ENCODE data around the gene MOV10.
"Not testable (repeated sequence)": the region's sequence is repeated elsewhere in the genome, so short reads cannot be mapped to it uniquely, and the experiment has no call there.

Gene MOV10

DNA sequence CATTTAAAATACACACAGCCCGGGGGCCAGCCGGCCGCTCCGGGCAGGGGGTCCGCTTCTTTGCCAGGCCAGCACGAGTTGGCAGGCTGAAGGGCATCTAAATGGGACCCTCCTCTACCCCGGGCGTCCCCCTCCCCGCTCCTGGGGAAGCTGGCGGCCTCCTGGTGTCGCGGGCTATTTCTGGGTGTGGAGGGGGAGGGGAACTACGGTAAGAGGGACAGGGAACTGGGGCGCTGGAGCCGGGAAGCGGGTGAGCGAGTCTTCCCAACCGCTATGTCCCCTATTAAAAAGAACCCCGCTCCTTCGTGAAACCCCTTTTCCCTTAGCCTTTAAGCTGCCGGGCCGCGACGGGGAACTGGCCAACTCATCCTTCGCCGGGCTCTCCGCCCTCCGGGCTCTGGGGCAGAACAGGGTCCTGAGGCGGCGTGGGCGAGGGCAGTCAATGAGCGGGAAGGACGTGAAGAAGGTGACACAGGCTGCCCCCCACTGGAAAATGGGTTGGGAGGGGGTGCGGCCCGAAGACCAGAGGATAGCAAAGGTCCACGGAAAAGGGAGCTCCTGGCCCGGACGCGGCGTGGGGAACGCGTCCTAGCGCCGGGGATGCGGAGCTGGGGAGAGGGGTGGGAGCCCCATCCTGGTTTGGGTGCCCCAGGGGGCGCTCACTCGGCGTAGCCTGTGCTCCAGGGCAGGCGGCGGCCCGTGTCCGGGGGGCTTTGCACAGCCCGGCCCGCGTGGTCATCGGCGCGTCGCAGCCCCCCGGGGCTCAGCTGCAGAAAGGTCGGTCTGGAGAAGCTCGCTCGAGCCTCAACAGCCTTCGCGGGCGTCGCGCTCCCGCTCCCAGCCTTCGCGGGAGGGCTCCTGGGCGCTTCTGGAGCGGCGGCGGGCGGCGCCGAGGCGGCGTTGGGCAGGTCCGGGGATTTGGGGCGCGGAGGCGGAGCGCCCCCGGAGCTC is 40.1 kb downstream of the MOV10 start:
- DNase-seq, result no peak

GRCh38 chr1:112715264-112716053 is 41.0 kb downstream of the MOV10 start, which contains the start of gene PPM1J:
TSS of gene PPM1J (minus strand) at chr1:112715332. CDS start at chr1:112715301, 31 bp downstream.
- DNase-seq, result no peak

- peak; percentile 85 for DNase-seq
Measured at GRCh38 chr1:112716133-112716720, 41.8 kb downstream of the MOV10 start.

GRCh38 chr1:112717263-112717873 is 42.9 kb downstream of the MOV10 start:
- no peak for DNase-seq

DNA sequence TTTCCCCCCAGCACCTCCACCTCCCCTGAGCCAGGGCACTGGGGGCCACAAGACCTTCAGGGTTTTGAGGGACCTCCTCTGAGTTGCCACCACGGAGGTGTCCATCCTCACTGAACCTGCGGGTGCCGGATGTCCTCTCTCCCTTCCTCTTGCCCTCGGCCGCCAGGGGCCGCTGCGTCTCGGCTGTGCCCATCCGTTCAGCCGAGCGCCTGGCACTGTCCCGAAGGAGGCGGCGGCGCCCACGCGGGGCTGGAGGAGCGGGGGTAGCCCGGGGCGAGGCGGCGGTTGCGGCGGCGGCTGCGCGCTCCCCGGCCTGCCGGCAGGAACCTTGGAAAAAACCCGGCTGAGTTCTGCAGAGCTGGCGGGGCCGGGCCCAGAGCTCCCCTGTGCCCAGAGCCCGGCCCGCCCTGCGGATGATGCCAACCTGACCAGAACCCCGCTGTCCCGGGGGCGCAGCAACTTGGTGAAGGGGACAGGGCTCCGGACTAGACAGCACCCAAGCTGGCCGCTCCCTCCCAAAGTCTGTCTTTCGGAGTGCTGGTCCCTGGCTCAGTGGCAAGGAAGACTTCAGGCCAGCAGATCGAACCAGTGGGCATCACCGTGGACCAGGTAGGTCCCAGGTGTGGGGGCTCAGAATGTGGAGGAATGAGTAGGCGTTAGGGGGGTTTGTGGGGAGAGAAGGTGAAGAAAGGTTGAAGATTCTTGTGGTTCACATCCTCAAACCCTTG is 44.4 kb downstream of the MOV10 start:
- DNase-seq, result peak; percentile 40

DNA sequence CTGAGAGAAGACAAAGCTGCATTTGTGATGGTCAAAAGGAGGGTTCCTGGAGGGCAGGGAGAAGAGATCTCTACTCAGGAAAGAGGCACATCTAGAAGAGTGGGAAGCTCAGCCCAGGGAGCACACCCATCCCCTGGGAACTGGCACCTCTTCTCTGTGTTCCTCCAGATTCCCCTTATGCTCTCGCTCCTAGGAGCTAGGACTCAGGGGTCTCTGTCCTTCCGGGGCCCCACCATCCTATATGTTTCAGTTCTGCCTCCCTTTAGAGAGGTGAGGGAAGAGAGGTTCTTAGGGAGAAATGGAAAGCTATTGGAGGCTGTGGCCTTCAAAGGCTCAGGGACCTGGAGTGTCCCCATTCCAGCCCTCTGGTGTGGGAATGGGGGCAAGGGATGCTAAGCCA is 45.2 kb downstream of the MOV10 start:
- no peak for DNase-seq

DNA sequence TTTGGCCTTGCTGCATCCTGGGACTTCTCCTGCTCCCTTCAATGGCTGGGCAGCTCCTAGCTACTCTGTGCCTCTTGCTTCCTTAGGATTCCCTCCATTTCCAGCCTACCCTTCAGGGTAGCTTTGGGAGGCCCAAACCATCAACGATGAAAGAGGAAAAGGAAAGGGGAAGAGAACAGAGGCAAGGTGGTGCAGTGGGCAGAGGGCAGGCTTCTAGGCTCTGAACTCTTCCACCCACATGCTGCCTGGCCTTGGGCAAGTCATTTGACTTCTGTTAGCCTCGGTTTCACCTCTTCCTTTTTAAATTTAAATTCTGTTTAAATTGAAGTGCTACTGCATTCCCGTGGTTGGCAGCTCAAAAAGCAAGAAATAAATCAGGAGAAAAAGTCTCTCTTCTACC is 46.3 kb downstream of the MOV10 start:
- no peak for DNase-seq

DNA sequence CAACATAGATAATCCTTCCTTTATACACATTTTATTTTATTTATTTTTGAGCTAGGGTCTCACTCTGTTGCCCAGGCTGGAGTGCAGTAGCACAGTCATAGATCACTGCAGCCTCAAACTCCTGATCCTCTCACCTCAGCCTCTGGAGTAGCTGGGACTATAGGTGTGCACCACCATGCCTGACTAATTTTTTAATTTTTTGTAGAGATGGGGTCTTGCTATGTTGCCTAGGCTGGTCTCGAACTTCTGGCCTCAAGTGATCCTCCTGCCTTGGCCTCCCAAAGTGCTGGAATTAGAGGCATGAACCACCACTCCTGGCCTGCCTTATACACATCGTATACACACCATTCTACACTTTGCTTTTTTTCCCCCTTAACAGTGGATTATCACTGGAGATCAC is 46.8 kb downstream of the MOV10 start:
- DNase-seq, result not testable (repeated sequence)

GRCh38 chr1:112721966-112722524 is 47.6 kb downstream of the MOV10 start:
- DNase-seq, result no peak

DNA sequence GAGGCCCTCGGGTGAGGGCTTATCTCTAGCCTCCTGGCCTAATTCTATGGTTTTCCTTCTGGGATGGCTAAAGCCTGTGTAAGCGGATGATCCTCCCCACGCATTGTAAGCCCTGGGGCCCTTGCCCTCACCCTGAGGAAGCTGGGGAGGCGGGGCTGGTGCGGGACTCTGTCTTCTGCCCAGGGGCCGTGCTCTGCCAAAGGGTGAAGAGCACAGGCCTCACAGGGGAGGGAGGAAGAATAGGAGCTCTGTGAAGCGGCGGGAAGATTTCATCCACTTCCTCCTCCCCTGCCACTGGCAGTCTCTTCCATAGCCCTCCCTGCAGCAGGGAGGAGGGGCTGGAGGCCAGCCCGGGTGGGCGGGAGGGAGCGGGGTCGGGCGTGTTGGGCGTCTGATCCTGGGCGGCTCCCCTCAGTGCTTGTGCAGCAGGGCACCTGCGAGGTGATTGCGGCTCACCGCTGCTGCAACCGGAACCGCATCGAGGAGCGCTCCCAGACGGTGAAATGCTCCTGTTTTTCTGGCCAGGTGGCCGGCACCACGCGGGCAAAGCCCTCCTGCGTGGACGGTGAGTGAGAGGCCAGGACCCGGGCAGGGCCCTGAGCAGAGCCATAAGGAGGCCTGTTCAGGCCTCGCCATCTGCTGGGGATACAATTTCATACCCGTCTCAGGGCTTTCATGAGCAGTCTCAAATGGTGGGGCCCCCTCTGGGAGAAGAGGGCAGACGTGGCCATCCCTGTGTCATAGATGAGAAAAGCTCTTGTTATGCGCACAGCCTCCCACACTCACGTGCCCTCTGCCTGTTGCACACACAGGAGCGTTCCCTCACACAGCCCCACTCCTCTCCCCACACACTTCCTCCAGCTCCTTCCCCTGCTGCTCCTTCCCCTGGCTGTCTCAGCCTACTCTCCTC is 48.4 kb downstream of the MOV10 start:
- DNase-seq, result no peak

DNA sequence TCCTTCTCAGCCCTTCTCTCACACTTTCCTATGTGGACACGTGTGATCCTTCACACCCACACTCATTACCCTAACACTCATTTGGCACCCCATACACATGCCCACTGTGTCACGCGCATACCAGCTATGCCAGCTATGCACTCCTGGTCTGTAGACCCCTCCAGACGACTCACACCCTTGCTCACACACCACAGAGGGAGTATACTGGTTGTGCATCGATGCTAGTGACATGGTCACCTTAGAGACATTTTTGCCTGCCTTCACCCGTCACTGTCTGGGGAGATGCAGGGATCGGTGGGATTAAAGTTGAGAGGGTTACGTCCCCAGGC is 49.0 kb downstream of the MOV10 start:
- no peak for DNase-seq

DNA sequence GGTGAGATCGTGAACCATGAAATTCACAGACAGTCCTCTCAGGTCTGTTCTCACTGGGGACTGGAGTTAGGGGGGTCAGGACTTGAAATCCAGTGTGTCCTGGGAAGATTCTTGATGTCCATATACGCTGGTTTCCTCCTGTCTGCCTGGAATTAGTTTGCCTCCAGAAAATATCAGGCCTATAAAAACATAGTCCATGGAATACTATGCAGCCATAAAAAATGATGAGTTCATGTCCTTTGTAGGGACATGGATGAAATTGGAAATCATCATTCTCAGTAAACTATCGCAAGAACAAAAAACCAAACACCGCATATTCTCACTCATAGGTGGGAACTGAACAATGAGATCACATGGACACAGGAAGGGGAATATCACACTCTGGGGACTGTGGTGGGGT is 49.8 kb downstream of the MOV10 start:
- not testable (repeated sequence) for DNase-seq

GRCh38 chr1:112727716-112728115 is 53.3 kb downstream of the MOV10 start:
- DNase-seq, result no peak

GRCh38 chr1:112728306-112728971 is 54.0 kb downstream of the MOV10 start:
- DNase-seq, result not testable (repeated sequence)

GRCh38 chr1:112729011-112729410 is 54.6 kb downstream of the MOV10 start:
- DNase-seq, result not testable (repeated sequence)

DNA sequence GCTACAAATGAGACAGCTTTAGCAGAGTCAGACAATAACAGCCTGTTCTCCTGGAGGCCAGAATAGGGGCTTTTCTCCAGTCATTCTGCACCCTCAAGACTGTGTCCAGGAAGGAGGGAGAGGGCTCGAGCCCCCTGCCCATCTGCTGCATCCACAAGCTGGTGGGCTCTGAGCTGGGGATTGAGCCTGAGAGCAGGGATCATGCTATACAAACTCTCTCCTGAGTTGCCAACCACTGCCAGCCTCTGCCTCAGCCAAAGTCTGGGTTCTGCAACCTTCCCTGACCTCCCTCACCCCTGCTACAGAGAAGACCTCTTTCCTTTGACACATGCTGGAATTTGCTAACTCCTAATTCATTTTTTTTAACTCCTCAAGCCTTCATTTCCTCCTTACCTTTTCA is 55.5 kb downstream of the MOV10 start:
- no peak for DNase-seq

DNA sequence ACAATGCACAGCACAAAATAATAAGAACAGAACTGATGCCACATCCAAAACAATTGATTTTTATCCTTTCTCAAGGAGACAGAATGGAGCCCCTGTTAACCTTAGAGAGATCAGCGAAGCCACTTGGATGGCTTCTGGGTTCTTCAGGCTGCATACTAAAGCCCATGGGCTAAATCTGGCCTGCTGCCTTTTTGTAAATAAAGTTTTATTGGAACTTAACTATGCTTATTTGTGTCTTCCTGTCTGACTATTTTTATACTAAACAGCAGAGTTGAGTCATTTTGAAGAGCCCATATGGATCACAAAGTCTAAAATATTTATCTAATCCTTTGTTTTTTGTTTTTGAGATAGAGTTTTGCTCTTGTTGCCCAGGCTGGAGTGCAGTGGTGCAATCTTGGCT is 57.0 kb downstream of the MOV10 start:
- DNase-seq, result no peak

DNA sequence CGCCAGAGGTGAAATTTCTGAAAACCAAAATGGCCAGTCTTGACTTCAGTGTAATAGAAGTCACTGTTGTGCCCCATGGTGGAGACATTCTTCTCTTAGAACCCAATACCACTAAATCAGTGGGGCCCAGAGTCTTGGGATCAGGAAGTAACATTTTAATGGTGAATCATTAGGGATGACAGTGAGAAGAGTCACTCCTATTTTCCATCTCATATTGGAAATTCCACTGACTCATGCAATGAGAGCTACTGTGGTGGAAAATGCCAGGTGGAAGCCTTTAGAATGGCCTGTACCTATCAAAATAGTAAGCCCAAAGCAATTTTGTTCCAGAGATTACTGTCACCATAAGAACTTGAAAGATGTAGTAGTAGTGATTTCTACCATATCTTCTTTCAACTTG is 61.3 kb downstream of the MOV10 start:
- no peak for DNase-seq

DNA sequence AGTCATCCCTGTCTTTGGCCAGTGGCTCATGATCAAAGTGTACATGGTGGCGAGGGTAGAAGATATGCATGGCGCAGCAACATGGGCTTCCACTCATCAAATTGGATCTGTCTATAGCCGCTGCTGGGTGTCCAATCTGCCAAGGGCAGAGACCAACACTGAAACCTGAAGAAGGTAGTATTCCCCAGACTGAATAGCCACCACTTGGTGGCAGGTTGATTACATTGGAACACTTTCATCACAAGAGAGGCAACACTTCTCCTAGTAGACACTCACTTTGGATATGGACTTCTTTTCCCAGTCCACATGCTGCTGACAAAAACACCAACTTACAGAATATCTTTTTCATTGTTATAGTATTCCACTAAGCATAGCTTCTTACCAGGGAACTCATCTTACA is 63.1 kb downstream of the MOV10 start:
- DNase-seq, result no peak
